GM18520 (cell line): ENCODE measurements around the gene MAML2.
A peak's percentile ranks its signal among the peaks of the same experiment; 100 is the strongest.
"Not testable (repeated sequence)": the region's sequence is repeated elsewhere in the genome, so short reads cannot be mapped to it uniquely, and the experiment has no call there.

ENCODE experiments used
- ATAC-seq: cut with Tn5 transposase; IDR thresholded peaks from one replicate; pipeline ENCODE4 v1.9.1; 2021; ENCODE audit not compliant: unreplicated experiment

Gene MAML2

GRCh38 chr11:96191752-96192151 lies 151.2 kb downstream of the MAML2 start:
- ATAC-seq = no peak

GRCh38 chr11:96189351-96189750 lies 153.6 kb downstream of the MAML2 start:
- ATAC-seq = peak; percentile 33

DNA sequence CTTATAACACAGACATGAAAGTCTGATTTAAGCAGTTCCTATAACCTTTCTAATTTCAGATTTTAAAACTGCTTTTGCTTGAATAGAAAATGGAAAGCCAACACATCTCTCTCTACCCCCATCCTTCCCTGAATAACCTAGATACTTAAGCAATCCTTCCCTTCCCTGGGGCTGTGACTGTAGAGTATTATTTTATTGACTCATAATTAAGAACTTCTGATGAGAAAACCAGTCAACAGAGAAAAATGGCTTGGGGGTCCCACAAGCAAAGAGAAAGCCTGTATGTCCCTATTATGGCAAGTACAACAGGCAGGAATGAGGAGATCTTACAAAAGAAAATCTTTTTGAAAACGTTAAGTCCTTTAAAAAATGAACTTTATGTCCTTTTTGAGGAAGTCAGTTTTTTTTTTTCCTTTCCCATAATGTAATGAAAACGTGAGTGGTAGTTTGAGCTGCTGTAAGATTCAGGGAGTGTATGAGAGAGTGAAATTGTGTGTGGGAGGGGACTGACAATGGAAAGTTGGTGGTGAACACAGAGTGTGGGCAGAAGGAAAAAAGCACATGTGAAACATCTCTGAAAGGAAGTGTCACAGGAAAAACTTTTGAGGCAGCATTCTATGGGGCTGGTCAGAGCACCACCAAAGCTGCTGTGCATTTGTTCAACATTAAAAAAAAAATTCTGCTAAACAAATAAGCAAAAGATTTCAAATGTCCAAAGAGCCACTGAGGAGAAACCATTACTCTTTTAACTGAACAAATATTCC lies 154.6 kb downstream of the MAML2 start:
- ATAC-seq = no peak

- ATAC-seq = no peak
Measured at GRCh38 chr11:96187822-96188221, 155.2 kb downstream of the MAML2 start.

DNA sequence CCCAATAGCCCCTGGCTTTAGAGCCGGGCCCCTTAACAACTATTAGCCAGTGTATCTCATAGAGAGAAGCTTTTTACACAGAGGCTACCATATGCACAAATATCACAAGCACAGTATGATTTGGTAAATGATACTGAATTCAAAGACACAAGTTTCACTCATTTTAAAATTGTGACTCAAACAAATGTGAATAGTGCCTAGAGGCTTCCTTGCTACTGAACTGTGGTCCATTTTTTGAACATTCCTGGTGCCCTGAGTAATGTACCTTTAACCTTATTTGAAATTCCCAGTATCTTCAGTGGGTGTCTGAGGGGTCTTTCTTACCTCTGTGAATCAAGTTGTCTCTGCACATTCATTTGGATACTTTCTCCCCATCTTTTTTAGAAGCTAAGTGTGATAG lies 156.2 kb downstream of the MAML2 start:
- no peak for ATAC-seq

- ATAC-seq = peak; percentile 64
Measured at GRCh38 chr11:96185220-96185768, 157.7 kb downstream of the MAML2 start.

- not testable (repeated sequence) for ATAC-seq
Measured at GRCh38 chr11:96180937-96181336, 162.1 kb downstream of the MAML2 start.

- ATAC-seq = no peak
Measured at GRCh38 chr11:96180341-96180740, 162.7 kb downstream of the MAML2 start.

GRCh38 chr11:96179905-96180304 lies 163.1 kb downstream of the MAML2 start:
- ATAC-seq = no peak

DNA sequence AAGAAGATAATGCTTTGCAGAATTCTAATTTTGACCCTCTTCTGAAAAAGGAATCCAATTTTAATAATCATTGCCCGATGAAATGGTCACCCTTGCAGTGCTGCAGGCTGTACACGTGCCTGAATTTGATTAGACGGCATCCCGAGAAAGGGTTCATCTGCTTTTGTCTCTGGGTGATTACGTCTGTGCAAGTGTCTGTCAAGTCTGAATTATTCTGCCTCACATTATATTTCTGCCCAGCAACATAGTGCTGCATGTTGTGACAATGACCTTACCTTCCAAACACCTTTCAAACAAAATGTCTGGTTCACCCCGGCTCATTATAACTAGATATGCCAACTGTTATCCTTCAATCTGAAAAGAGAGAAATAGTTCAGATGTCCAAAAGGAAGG lies 164.1 kb downstream of the MAML2 start:
- ATAC-seq = no peak

DNA sequence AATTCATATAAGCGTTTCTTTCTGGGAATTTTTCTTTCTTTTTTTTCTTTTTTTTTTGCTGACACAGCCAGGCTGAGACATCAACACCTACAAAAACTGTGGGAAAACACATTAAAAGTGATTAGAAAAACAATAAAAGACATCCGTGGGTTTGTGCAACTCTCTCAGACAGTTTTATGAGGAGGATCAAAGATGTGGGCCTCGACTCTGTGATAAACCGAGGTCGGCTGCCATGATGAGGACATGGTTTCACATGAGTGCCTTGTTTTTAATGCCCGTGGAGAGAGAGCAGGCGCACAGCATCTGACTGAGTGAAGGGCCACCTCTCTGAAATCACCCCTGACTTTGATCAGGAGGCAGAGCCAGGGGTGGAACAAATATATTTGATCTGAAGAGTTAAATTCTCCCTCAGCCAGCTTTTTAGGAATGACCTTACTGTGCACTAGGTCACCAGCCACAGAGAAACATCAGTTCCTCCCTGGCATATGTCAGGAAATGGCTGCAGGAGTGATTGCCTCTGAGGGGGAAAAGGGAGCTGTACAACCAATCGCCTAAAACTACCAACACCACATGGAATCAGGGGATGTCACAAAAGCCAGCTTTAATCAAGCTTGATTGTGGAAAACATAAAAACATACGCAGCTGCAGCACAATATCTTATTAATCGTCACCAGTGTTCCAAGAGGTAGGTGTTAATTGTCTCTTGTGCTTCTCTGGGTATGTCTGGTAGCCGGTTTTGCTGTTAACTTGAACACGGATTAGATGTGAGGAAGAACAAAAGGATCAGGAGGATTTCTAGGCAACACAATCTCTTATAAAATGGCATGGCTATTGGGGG lies 164.7 kb downstream of the MAML2 start:
- ATAC-seq = no peak

- no peak for ATAC-seq
Measured at GRCh38 chr11:96177146-96177545, 165.8 kb downstream of the MAML2 start.

GRCh38 chr11:96173906-96174305 lies 169.1 kb downstream of the MAML2 start:
- no peak for ATAC-seq

GRCh38 chr11:96173422-96173821 lies 169.6 kb downstream of the MAML2 start:
- no peak for ATAC-seq

GRCh38 chr11:96172604-96173003 lies 170.4 kb downstream of the MAML2 start:
- no peak for ATAC-seq

DNA sequence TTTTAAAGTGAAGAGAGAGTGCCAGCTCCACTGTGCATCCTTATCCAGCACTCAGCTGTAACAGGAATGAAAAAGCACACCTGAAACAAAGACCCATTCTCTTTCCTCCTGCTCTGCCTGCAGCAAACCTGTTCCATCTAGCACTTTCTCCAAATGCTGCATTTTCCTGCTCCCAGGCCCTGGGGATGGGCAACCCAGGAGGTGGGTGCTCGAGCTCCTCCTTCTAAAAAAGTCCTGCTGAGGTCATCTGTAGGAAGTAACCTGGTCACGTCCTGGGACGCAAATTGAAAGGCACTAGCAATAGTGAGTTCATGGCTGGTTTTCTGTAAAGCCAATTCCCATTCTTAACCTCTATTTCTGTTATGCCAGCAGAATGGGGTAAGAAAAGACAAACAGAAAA lies 173.7 kb downstream of the MAML2 start:
- ATAC-seq = no peak

DNA sequence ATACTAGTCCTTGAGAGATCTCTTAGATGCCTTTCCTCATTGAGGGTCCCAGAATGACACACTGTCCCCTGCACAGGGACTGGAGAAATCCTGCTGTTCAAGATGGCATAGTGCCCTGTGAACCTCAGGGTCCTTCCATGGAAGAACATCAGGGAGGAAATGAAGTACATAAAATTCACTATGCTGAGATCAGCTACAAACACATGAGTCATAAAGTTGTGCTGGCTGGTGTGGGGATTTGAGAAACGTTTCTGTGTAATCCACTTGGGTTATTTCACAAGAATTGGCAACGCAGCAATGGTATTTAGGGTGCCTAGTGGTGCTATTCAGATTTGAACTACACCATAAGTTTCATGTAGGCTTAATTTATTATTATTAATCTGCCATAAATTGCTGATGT lies 174.4 kb downstream of the MAML2 start:
- ATAC-seq = no peak

GRCh38 chr11:96167787-96168186 lies 175.2 kb downstream of the MAML2 start:
- ATAC-seq = no peak

DNA sequence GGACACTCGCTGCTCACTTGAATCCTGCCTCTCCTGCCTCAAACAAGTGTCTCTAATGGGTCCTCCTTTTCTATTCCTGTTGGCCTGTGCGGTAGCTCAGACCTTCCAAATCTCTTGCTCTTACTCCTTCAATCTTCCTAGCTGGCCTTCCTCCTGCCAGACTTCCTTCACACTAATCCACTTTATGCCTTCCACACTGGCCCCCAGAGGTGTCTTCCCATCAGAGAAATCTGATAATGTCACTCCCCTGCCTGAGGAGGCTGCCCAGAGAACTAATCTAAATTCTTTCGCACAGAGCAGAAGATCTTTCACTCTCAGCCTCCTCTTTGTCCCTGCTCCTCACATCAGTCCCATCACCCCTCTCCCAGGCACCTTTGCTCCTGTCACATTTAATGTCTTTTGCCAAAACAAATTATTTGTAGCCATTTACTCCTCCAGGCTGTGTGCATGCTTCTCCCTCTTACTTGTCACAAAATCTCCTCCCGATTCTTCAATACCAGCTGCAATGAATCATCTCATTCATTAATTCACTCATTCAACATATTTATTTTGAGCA lies 175.7 kb downstream of the MAML2 start:
- ATAC-seq = no peak

DNA sequence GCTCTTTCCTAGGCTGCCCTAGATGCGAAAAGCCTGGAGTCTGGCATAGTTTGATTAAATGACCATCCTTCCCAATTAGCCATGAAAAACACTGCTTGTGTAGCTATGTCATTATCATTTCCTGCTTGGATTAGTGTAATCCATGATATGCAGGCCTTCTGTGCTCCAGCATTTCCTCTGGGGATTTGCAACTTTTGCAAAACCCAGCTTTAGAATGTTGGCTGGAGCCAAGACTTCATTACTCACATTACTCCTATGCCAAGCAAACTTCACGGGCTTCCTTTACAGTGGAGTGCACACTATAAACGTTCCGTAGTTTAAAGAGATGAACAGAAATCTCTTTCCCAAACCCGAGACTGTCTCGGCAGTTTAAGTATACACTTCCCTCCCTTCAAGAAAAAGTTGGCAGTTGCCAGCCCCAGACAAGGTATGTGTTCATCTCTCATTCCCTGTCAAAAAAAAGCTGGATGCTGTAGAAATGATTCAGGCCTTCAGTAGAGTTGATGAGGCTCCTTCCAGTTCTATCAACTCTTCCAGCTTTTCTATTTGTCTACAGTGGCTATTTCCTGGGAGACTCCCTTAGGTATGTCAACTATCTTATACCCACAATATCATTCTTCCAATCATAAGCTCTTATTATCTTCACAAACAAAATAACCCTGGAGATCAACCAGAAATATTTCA lies 180.0 kb downstream of the MAML2 start:
- no peak for ATAC-seq
